RWPE2 (cell line): ENCODE results near the gene LIPC.

Experiments
- ATAC-seq: fragments of 200-7000 bp; cut with Tn5 transposase; 3 replicates; pipeline ENCODE4 v1.9.1; 2021; ENCODE audit warnings: low read depth
- DNase-seq: peaks from one replicate; pipeline ENCODE4 v3.0.0-alpha.2; 2020; ENCODE audit warnings: low spot score
- H3K27ac ChIP-seq: fragments of 450-650 bp; 2 replicates; pipeline ENCODE4 v1.5.1; 2017; ENCODE audit warnings: mild to moderate bottlenecking; ENCODE audit not compliant: poor library complexity, severe bottlenecking
- H3K27me3 ChIP-seq: fragments of 250-450 bp; sonication (Bioruptor Pico); 2 replicates; pipeline ENCODE4 v1.5.1; 2021; ENCODE audit warnings: mild to moderate bottlenecking, moderate library complexity; ENCODE audit not compliant: insufficient read depth, poor library complexity, severe bottlenecking
- H3K36me3 ChIP-seq: fragments of 250-450 bp; sonication (Bioruptor Pico); 2 replicates; pipeline ENCODE4 v1.5.1; 2020; ENCODE audit warnings: low read depth, mild to moderate bottlenecking, moderate library complexity
- H3K4me1 ChIP-seq: fragments of 250-450 bp; sonication (Bioruptor Pico); 2 replicates; pipeline ENCODE4 v1.5.1; 2021; ENCODE audit warnings: mild to moderate bottlenecking, moderate library complexity; ENCODE audit not compliant: insufficient read depth, poor library complexity, severe bottlenecking
- H3K4me3 ChIP-seq: fragments of 250-450 bp; sonication (Bioruptor Pico); 2 replicates; pipeline ENCODE4 v1.5.1; 2021; ENCODE audit warnings: mild to moderate bottlenecking, moderate library complexity; ENCODE audit not compliant: severe bottlenecking
- H3K9me3 ChIP-seq: fragments of 250-450 bp; sonication (Bioruptor Pico); 2 replicates; pipeline ENCODE4 v1.5.1; 2021; ENCODE audit warnings: mild to moderate bottlenecking, moderate library complexity; ENCODE audit not compliant: severe bottlenecking
- TF ChIP-seq, protein P1 (sequence below): fragments of 450-650 bp; IDR thresholded peaks from one replicate; pipeline ENCODE4 v1.5.1; 2017; ENCODE audit warnings: mild to moderate bottlenecking, moderate library complexity; ENCODE audit not compliant: poor library complexity, severe bottlenecking

Gene LIPC

DNA sequence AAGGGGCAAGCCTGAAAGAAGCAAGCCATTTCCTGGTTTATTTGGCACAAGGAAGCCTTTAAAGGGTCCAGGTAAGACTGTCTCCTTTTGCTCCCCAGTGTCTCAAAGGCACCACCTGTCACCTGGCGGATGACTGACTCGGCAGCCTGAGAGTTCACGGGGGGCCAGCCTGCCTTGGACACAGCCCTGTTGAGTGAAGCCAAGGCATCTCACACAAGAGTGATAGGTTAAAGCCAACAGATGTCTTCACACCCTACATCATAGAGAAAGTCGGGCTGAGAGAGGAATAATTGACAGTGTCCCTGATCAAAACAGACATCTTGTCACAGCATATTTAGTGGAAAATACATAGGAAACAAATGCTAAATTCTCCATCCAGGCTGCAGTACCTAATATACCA is 28.2 kb upstream of the LIPC start:
- Histone ChIP-seq H3K27ac (no peak overlapping the region), H3K9me3 (no peaks in the 10 kb centered on the region), H3K27me3 (no peaks in the 10 kb centered on the region), H3K36me3 (no peaks in the 10 kb centered on the region), H3K4me1 (peaks cover 9% of the 10 kb centered on the region), H3K4me3 (no peak overlapping the region)
- TF ChIP-seq, protein P1, sequence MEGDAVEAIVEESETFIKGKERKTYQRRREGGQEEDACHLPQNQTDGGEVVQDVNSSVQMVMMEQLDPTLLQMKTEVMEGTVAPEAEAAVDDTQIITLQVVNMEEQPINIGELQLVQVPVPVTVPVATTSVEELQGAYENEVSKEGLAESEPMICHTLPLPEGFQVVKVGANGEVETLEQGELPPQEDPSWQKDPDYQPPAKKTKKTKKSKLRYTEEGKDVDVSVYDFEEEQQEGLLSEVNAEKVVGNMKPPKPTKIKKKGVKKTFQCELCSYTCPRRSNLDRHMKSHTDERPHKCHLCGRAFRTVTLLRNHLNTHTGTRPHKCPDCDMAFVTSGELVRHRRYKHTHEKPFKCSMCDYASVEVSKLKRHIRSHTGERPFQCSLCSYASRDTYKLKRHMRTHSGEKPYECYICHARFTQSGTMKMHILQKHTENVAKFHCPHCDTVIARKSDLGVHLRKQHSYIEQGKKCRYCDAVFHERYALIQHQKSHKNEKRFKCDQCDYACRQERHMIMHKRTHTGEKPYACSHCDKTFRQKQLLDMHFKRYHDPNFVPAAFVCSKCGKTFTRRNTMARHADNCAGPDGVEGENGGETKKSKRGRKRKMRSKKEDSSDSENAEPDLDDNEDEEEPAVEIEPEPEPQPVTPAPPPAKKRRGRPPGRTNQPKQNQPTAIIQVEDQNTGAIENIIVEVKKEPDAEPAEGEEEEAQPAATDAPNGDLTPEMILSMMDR: no peak
- DNase-seq (no peak), ATAC-seq (no peak)

DNA sequence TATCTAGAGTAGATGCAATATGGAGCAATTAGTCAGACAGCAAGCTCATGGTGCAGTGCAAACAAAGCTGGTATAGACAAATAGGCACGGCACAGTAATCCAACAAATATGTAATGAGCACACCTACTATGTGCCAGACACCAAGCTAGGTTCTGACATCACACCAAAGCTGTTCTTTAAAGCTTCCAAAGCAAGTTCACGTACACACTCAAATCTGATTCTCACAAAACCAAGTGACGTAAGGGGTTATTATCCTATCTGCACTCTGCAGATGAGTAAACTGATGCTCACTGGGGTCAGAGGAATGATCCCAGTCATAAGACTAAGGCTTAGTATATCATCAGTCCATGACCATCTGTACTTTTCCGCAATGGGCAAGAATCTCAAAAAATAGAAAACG is 27.8 kb upstream of the LIPC start:
- Histone ChIP-seq H3K9me3 (no peaks in the 10 kb centered on the region), H3K27ac (no peak overlapping the region), H3K36me3 (no peaks in the 10 kb centered on the region), H3K4me1 (peaks cover 9% of the 10 kb centered on the region), H3K27me3 (no peaks in the 10 kb centered on the region), H3K4me3 (no peak overlapping the region)
- DNase-seq (no peak), ATAC-seq (no peak)
- TF ChIP-seq, protein P1: no peak

- no peaks in the 10 kb centered on the region for H3K27me3 ChIP-seq
- H3K4me1 ChIP-seq: peaks cover 9% of the 10 kb centered on the region
- ATAC-seq: no peak
- H3K9me3 ChIP-seq: no peaks in the 10 kb centered on the region
- H3K4me3 ChIP-seq: no peak overlapping the region
- no peak overlapping the region for H3K27ac ChIP-seq
- no peak for DNase-seq
- no peaks in the 10 kb centered on the region for H3K36me3 ChIP-seq
- TF ChIP-seq, protein P1: no peak
These were observed 27.1 kb upstream of the LIPC start for GRCh38 chr15:58404722-58405121.

- peaks cover 9% of the 10 kb centered on the region for H3K4me1 ChIP-seq
- no peak for DNase-seq
- no peaks in the 10 kb centered on the region for H3K27me3 ChIP-seq
- TF ChIP-seq, protein P1: no peak
- H3K9me3 ChIP-seq: no peaks in the 10 kb centered on the region
- no peak for ATAC-seq
- no peak overlapping the region for H3K27ac ChIP-seq
- H3K36me3 ChIP-seq: no peaks in the 10 kb centered on the region
- H3K4me3 ChIP-seq: no peak overlapping the region
These were observed 25.9 kb upstream of the LIPC start for GRCh38 chr15:58405865-58406264.

- no peak overlapping the region for H3K27ac ChIP-seq
- H3K27me3 ChIP-seq: no peaks in the 10 kb centered on the region
- DNase-seq (no peak), ATAC-seq (no peak)
- H3K36me3 ChIP-seq: no peaks in the 10 kb centered on the region
- no peak overlapping the region for H3K4me3 ChIP-seq
- peaks cover 8% of the 10 kb centered on the region for H3K4me1 ChIP-seq
- TF ChIP-seq, protein P1: no peak
- no peaks in the 10 kb centered on the region for H3K9me3 ChIP-seq
These were observed 25.0 kb upstream of the LIPC start for GRCh38 chr15:58406811-58407210.
